ENCODE data around the gene AEBP2.

Gene AEBP2

GRCh38 chr12:19507823-19508222, 68.5 kb downstream of the AEBP2 start:
- no peak overlapping the region for H3K4me3 ChIP-seq
- peak overlapping the region in 1 of 2 donors; percentile 30 for H3K27ac ChIP-seq
- no peak for DNase-seq (ENCODE audit: low spot score)
- peak; percentile 31 for TF ChIP-seq CTCF (IDR thresholded peaks at IDR 0.05)

- no peak for TF ChIP-seq CTCF (IDR thresholded peaks at IDR 0.05)
- H3K4me3 ChIP-seq: no peak overlapping the region
- H3K27ac ChIP-seq: no peak overlapping the region
- no peak for DNase-seq (ENCODE audit: low spot score)
Measured at GRCh38 chr12:19510461-19510860, 71.2 kb downstream of the AEBP2 start.

- no peak for TF ChIP-seq CTCF (IDR thresholded peaks at IDR 0.05)
- DNase-seq (ENCODE audit: low spot score): no peak
- H3K4me3 ChIP-seq: no peak overlapping the region
Measured at GRCh38 chr12:19515179-19515578, 75.9 kb downstream of the AEBP2 start.

GRCh38 chr12:19517583-19517982, 78.3 kb downstream of the AEBP2 start:
- H3K27ac ChIP-seq: no peak overlapping the region
- DNase-seq (ENCODE audit: low spot score): no peak
- no peak overlapping the region for H3K4me3 ChIP-seq
- TF ChIP-seq CTCF (IDR thresholded peaks at IDR 0.05): no peak

More at GRCh38 chr12:19515179-19515578, 75.9 kb downstream of the AEBP2 start:
- peak overlapping the region in 1 of 2 donors; percentile 11 for H3K27ac ChIP-seq

GRCh38 chr12:19518209-19518608, 78.9 kb downstream of the AEBP2 start:
- H3K4me3 ChIP-seq: no peak overlapping the region
- no peak for TF ChIP-seq CTCF (IDR thresholded peaks at IDR 0.05)
- DNase-seq (ENCODE audit: low spot score): no peak

GRCh38 chr12:19520646-19521415, 81.5 kb downstream of the AEBP2 start:
- no peak for TF ChIP-seq CTCF (IDR thresholded peaks at IDR 0.05)
- Histone ChIP-seq H3K27ac (no peak overlapping the region), H3K4me3 (no peak overlapping the region)
- DNase-seq (ENCODE audit: low spot score): no peak

More at GRCh38 chr12:19518209-19518608, 78.9 kb downstream of the AEBP2 start:
- no peak overlapping the region for H3K27ac ChIP-seq

- no peak overlapping the region for H3K4me3 ChIP-seq
- no peak for TF ChIP-seq CTCF (IDR thresholded peaks at IDR 0.05)
- no peak for DNase-seq (ENCODE audit: low spot score)
Measured at GRCh38 chr12:19525274-19525673, 86.0 kb downstream of the AEBP2 start.

More at GRCh38 chr12:19525274-19525673, 86.0 kb downstream of the AEBP2 start:
- H3K27ac ChIP-seq: peak overlapping the region in 1 of 2 donors; percentile 39
